ENCODE results near the gene TMEM37. TPM values are rescaled to one million over a fixed set of nuclear protein-coding genes. Genes with fewer than 3 reads are reported as not detected.

The TMEM37 gene
- total and polyA plus RNA-seq, 2 of the 13 experiments (the other 11 are each of a cell fraction or from before 2014, with no cell fraction given) = 37.7 to 115 TPM

GRCh38 chr2:119426801-119427395, 4.8 kb upstream of the TMEM37 start (continued):
- TF ChIP-seq MED8 (CRISPR knock-in tag; IDR thresholded peaks at IDR 0.05; ENCODE audit: insufficient replicate concordance) = no peak
- no peak for TF ChIP-seq NR0B2 (CRISPR knock-in tag; IDR thresholded peaks at IDR 0.05)
- no peak for TF ChIP-seq PRDM15 (CRISPR knock-in tag; IDR thresholded peaks at IDR 0.05)
- TF ChIP-seq ZFX (CRISPR knock-in tag; IDR thresholded peaks at IDR 0.05; ENCODE audit: low read depth) = peak; percentile 33
- TF ChIP-seq ISX (CRISPR knock-in tag; conservative IDR thresholded peaks at IDR 0.05) = no peak
- TF ChIP-seq NR3C1 (CRISPR knock-in tag; IDR thresholded peaks at IDR 0.05) = no peak
- TF ChIP-seq TFE3 (CRISPR knock-in tag; IDR thresholded peaks at IDR 0.05) = peak; percentile 55; the same call in 1 of the 2 replicates
- no peak for TF ChIP-seq HOXD1 (CRISPR knock-in tag; IDR thresholded peaks at IDR 0.05)
- no peak for TF ChIP-seq ZBTB4 (CRISPR knock-in tag; IDR thresholded peaks at IDR 0.05; ENCODE audit: borderline replicate concordance)
- peak; percentile 62 for TF ChIP-seq ZNF646 (CRISPR knock-in tag; IDR thresholded peaks at IDR 0.05)

Measured in HepG2 (cell line).